Measurements from ENCODE around the gene METTL1. TPM values are rescaled to one million over a fixed set of nuclear protein-coding genes. Genes with fewer than 3 reads are reported as not detected.

The METTL1 gene
- total RNA-seq, 1 experiment from 2014 or later, result 4.3 TPM

DNA sequence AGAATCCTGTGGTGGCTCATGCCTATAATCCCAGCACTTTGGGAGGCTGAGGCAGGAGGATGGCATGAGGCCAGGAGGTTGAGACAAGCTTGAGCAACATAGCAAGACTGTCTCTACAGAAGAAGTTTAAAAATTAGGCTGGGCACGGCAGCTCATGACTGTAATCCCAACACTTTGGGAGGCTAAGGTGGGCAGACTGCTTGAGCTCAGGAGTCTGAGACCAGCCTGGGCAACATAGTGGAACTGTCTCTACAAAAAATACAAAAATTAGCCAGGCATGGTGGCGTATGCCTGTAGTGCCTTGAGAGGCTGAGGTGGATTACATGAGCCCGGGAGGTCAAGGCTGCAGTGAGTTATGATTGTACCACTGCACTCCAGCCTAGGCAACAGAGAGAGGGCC is 4.0 kb downstream of the METTL1 start:
- DNase-seq (ENCODE audit: low spot score), result no peak

- no peak for DNase-seq (ENCODE audit: low spot score)
These were observed 4.6 kb downstream of the METTL1 start for GRCh38 chr12:57767305-57767698.

- DNase-seq (ENCODE audit: low spot score), result no peak
These were observed 5.2 kb downstream of the METTL1 start, which contains the start of gene CYP27B1 for GRCh38 chr12:57766464-57767304. TSS of gene CYP27B1 (minus strand) at chr12:57767078. CDS start at chr12:57767041, 37 bp downstream.

- DNase-seq (ENCODE audit: low spot score), result no peak
These were observed 6.0 kb downstream of the METTL1 start for GRCh38 chr12:57765698-57766463.

DNA sequence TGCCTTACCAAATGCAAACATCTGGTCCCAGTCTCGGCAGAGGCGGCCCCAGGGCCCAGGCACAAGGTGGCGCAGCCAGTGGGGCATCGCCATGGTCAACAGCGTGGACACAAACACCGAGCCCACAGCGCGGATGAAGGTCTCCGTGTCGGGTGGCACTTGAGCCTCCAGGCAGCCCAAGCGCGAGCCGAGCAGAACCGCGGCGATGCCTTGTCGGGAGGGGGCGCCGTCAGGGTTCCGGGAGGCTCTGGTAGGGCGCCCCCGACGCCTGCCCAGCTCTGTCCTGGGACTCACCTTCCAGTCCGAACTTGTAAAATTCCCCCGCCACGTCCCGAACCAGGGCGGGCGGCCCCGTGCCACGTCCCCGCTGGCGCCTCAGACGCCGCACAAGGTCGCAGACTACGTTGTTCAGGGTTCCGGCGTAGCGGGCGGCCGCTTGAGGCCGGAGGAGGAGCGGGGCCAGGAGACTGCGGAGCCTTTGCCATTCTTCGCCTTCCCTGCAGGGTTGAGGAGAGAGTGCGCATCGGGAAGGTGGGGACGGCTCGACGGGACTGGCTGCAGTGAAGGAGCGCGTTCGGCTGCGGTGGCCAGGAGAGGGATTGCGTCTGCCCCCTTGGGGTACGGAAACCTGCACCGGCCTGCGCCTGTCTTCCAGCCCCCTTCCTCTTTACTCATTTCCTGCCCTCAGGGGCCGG is 6.8 kb downstream of the METTL1 start:
- no peak for DNase-seq (ENCODE audit: low spot score)

DNA sequence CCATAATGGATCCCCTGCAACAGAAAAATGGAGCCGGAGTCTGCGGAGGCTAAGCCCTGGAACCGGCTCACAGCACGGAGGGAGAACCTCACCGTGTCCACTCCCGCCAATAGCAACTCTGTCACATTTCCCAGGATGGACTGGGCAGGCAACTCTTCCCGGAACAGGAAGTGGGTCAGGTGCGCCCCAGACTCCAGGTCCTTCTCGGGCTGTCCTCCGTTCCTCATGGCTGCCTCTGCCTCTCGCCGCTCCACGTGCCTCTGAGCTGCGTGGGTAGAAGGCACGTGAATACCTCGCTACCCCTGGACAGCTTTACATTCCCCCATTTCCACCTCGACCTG is 7.3 kb downstream of the METTL1 start:
- DNase-seq (ENCODE audit: low spot score), result no peak

DNA sequence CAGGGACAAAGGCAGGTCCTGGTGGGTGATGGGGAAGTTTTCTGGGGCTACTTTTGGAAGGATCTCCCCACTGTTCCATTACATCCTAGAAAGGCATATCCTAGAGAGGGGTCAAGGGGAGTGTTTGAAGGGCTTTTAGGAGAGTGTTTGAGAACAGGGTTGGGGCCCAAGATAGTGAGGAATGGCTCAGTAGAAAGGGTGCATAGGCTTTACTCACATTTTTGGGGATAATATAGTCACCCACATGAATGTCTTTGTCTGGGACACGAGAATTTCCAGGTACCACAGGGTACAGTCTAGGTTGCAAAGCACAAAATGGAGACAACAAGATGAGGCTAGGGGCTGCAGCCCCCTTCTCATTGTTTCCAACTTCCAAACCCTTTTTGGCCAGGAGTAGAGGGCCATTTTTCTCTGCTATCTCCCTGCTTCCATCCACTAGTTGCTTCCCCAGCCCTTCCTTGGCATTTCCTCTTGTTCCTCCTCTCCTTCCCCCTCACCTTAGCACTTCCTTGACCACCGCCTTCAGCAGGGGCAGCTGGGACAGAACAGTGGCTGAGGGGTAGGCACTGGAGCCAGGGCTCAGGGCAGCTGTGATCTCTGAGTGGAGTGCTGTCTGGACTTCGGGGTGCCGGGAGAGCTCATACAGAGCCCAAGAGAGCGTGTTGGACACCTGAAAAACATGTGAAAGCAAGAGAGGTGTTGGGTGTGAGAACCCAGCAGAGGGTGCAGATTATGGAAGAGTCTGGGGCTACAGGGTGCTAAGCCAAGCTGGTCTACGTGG is 7.8 kb downstream of the METTL1 start:
- DNase-seq (ENCODE audit: low spot score), result no peak

GRCh38 chr12:57762463-57762862 is 9.4 kb downstream of the METTL1 start:
- DNase-seq (ENCODE audit: low spot score), result no peak

DNA sequence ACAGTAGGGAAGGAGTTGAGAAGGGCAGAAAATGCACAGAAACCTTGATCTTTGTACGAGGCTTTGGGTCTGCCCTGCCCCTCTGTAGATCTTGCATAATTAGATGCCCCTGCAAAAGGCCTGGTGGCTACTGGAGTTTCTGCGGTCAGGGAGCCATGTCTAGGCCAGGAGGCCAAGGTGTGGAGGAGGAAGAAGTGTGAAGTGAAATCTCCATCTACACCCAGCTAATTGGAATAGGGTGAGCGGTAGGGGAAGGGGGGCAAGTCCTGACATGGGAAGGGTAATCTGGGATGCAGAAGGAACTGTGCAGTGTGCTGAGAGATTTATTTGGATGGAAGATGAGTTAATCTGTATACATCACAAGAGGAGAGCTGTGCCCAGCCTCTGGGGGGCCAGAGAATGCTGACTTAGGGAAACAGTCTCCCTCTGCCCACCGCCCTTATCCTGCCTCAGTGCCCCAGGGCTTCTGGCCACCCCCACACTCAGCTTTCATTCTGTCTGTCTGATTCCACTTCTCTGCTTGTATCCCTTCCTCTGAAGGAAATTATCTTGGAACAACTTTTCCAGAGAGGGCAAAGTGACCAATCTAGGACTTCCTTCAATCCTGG is 10.4 kb downstream of the METTL1 start:
- no peak for DNase-seq (ENCODE audit: low spot score)

DNA sequence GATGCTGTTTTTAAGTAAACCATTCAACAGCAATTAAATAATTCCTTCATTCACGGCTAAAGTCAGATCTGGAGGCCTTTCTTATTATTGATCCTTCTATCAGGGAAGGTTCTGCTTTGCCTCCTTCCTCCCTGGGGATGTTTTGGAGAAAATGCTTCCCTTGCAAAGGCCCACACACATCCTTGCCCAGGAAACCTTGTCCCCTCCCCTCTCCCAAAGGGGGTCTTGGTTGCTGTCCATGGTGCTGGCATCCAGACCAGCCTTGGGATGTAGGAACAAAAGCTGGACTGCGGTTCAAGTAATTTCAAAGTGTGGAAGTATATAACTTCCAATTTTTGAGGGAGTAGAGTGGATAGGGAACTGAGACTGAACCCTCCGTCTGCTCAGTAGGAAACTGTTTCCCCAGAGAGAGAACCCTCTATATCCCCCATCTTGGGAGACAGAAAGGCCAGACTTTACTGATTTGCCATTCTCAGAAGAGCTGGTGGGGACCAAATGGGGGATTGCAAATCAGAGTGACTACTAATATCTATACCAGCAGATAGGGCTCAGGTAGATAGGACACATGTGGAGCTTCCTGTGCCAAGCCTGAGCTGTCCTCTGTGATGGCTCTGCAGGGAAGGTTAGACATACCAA is 11.4 kb downstream of the METTL1 start:
- no peak for DNase-seq (ENCODE audit: low spot score)

DNA sequence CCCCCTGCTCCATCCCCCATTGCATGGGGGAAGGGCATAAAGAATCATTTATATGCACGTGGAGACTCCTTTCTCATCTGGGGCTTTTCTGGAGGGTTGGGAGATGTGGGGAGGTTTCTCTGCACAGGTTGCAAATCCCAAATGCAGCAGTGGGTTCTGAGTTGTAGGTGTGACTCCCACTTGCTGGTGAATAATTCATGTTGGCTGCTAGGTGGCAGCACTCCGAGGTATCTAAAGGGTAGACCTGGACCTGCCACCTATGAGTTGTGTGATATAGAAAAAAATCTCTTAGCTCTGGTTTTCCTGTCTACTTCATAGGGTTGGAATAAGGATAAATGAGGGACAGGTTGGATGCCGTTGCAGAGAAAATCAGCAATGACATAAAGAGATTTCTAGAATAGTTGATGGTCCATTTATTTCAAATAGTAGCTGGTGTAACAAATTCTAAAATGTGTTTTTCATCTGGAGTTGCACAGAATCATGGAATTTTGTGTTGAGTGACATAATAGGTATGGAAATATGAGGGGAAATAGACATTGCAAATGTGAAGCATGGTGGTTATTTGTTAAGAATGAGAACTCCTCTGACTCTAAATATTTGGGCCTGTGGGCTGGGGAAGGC is 12.4 kb downstream of the METTL1 start:
- DNase-seq (ENCODE audit: low spot score), result no peak

DNA sequence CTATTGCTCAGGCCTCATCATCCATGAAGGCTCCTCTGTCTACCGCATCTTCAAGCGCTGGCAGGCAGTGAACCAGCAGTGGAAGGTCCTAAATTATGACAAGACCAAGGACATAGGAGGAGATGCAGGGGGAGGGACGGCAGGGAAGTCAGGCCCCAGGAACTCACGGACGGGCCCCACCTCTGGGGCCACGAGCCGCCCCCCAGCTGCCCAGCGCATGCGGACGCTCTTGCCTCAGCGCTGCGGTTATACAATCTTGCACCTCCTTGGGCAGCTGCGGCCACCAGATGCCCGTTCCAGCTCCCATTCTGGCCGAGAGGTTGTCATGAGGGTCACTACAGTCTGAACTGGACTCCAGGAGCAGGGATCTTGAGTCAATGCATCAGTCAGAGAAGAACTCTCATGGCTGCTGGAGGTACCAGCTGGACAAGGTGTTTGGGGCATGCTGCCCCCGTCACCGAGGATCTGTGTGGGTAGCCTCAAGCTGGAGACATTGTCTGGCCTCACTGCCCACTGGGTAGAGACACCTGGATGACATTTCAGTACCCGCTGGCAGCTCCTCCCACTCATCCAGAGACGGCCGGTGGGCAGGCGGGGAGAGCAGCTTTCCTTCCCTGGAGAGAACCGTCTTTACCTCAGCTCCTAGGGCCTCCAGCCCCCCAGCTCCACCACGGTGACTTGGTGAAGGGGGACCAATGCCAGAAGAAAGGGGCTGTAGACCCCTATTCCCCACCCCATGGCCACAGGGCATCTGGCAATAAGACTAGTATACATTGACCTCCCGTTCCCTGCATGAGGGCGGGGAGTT is 13.1 kb downstream of the METTL1 start:
- DNase-seq (ENCODE audit: low spot score), result no peak

GRCh38 chr12:57757771-57758170 is 14.1 kb downstream of the METTL1 start:
- DNase-seq (ENCODE audit: low spot score), result no peak

DNA sequence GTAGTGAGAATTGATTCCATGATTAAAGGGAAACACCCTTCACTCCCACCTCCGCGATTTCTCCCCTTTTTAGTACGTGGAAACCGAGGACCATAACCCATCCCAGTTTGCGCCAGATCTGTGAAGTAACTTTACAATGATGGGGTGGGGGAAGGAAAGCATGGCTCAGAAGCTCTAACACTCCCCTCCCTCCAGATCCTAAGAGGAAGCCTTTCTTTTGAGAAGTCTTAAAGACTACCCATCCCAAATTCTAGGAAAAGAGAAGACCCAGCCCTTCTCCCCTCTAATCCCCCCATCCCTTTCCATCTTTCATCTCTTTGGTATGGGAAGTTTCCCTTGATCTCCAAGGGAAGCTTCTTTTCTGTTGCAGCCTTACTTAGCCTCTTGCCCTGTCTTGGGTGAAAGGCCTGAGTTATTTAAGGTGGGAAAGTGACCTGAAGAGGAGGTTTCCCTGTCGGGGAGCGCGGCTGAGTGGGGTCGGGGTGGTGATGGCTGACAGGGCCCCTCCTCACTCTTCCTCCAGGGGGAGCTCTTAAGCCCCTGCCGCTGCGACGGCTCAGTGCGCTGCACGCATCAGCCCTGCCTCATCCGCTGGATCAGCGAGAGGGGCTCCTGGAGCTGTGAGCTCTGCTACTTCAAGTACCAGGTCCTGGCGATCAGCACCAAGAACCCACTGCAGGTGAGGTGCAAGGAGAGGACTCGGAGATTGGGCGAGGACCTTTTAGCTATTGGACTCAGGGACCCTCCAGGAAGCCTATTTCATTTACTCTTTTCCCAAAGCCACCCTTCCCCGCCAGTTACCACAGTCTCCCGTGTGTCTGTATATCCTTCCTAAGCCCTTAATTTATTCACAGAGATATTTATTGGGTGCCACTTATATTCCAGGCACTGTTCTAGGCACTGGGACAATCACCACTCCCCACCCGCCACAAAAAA is 15.2 kb downstream of the METTL1 start:
- DNase-seq (ENCODE audit: low spot score), result no peak

GRCh38 chr12:57755454-57756372 is 16.2 kb downstream of the METTL1 start:
- DNase-seq (ENCODE audit: low spot score), result no peak

- DNase-seq (ENCODE audit: low spot score), result no peak
These were observed 16.8 kb downstream of the METTL1 start for GRCh38 chr12:57755194-57755453.

GRCh38 chr12:57754411-57755193 is 17.3 kb downstream of the METTL1 start, which contains the start of gene MARCHF9:
TSS of gene MARCHF9 (plus strand) at chr12:57755103. CDS start at chr12:57755529, 426 bp downstream.
- peak; percentile 54 for DNase-seq (ENCODE audit: low spot score)
